ENCODE results near the gene NDUFAF5.
A peak's percentile ranks its signal among the peaks of the same experiment; 100 is the strongest.

Gene NDUFAF5

GRCh38 chr20:13778827-13779226, 6.0 kb upstream of the NDUFAF5 start:
- no peak for DNase-seq

- no peak for DNase-seq
These were observed 1.3 kb upstream of the NDUFAF5 start for GRCh38 chr20:13783528-13783927.

GRCh38 chr20:13784271-13784892, 446 bp upstream of the NDUFAF5 start:
- DNase-seq = no peak

- no peak for DNase-seq
These were observed 1.5 kb downstream of the NDUFAF5 start for GRCh38 chr20:13786143-13786828.

GRCh38 chr20:13788167-13788834, 3.5 kb downstream of the NDUFAF5 start:
- peak in 1 of 14 donors; percentile 6 for DNase-seq

GRCh38 chr20:13790708-13791107, 5.9 kb downstream of the NDUFAF5 start:
- DNase-seq = no peak

- peak in 1 of 14 donors; percentile 7 for DNase-seq
These were observed 7.0 kb downstream of the NDUFAF5 start for GRCh38 chr20:13791540-13792459.

- DNase-seq = no peak
These were observed 8.2 kb downstream of the NDUFAF5 start for GRCh38 chr20:13793001-13793400.

GRCh38 chr20:13794667-13795066, 9.8 kb downstream of the NDUFAF5 start:
- DNase-seq = no peak

- no peak for DNase-seq
These were observed 14.2 kb downstream of the NDUFAF5 start for GRCh38 chr20:13799040-13799439.

- no peak for DNase-seq
These were observed 15.1 kb downstream of the NDUFAF5 start for GRCh38 chr20:13799974-13800373.

GRCh38 chr20:13800728-13801134, 15.9 kb downstream of the NDUFAF5 start:
- peak in 8 of 14 donors; percentile 12 to 94 (median 26) for DNase-seq

- no peak for DNase-seq
These were observed 24.5 kb downstream of the NDUFAF5 start for GRCh38 chr20:13809373-13809772.

GRCh38 chr20:13809855-13810254, 25.0 kb downstream of the NDUFAF5 start:
- DNase-seq = no peak

GRCh38 chr20:13810446-13810845, 25.6 kb downstream of the NDUFAF5 start:
- no peak for DNase-seq

- DNase-seq = no peak
These were observed 29.1 kb downstream of the NDUFAF5 start for GRCh38 chr20:13813910-13814309.

- DNase-seq = no peak
These were observed 29.8 kb downstream of the NDUFAF5 start for GRCh38 chr20:13814672-13815071.

GRCh38 chr20:13816757-13817156, 31.9 kb downstream of the NDUFAF5 start:
- DNase-seq = no peak

- no peak for DNase-seq
These were observed 32.5 kb downstream of the NDUFAF5 start for GRCh38 chr20:13817342-13817741.

GRCh38 chr20:13819885-13820645, 35.2 kb downstream of the NDUFAF5 start:
- DNase-seq = peak in 1 of 14 donors; percentile 12

GRCh38 chr20:13821876-13822275, 37.0 kb downstream of the NDUFAF5 start:
- DNase-seq = peak in 1 of 14 donors; percentile 12

- no peak for DNase-seq
These were observed 37.6 kb downstream of the NDUFAF5 start for GRCh38 chr20:13822459-13822858.
